ENCODE data around the gene ICOSLG.
"Not testable (repeated sequence)": the region's sequence is repeated elsewhere in the genome, so short reads cannot be mapped to it uniquely, and the experiment has no call there.

GRCh38 chr21:44190349-44191271, 50.1 kb downstream of the ICOSLG start:
- not testable (repeated sequence) for TF ChIP-seq CTCF (IDR thresholded peaks at IDR 0.05; ENCODE audit: poor library complexity); EZH2 (IDR thresholded peaks at IDR 0.05; ENCODE audit: borderline replicate concordance)

Data from hepatocyte (in vitro differentiated cells).